Type B pancreatic cell (in vitro differentiated cells): ENCODE measurements around the gene WDFY3. TPM values are rescaled to one million over a fixed set of nuclear protein-coding genes. Genes with fewer than 3 reads are reported as not detected.

Source experiments
- DNase-seq: peaks from one replicate; pipeline ENCODE4 v3.0.0; 2021; ENCODE audit warnings: mixed read lengths; ENCODE audit not compliant: unreplicated experiment; ENCODE audit errors: extremely low spot score
- H3K27ac Mint-ChIP-seq: 2 replicates; pipeline ENCODE4 v1.8.0; 2021; ENCODE audit warnings: mild to moderate bottlenecking, mixed read lengths
- H3K27me3 Mint-ChIP-seq: 2 replicates; pipeline ENCODE4 v1.8.0; 2021; ENCODE audit warnings: mixed read lengths
- H3K36me3 Mint-ChIP-seq: 2 replicates; pipeline ENCODE4 v1.8.0; 2021; ENCODE audit warnings: mixed read lengths
- H3K4me1 Mint-ChIP-seq: one replicate; pipeline ENCODE4 v1.8.0; 2021; ENCODE audit warnings: mixed read lengths; ENCODE audit not compliant: unreplicated experiment
- H3K4me3 Mint-ChIP-seq: 2 replicates; pipeline ENCODE4 v1.8.0; 2021; ENCODE audit warnings: mild to moderate bottlenecking, mixed read lengths
- H3K9me3 Mint-ChIP-seq: 2 replicates; pipeline ENCODE4 v1.8.0; 2021; ENCODE audit warnings: mixed read lengths
- CTCF ChIP-seq: fragments of 200-600 bp; sonication (generic); conservative IDR thresholded peaks from 2 replicates; pipeline ENCODE4 v1.5.0; 2021; ENCODE audit warnings: antibody characterized with exemption, mild to moderate bottlenecking
- total RNA-seq: library from RNA; stranded (reverse); gene quantifications from 2 replicates; pipeline ENCODE4 v1.2.1, GENCODE V29; 2021; ENCODE audit warnings: low replicate concordance

Gene WDFY3
- total RNA-seq, 1 donor from 2014 or later, result 79.5 TPM

- no peaks in the 10 kb centered on the region for H3K9me3 Mint-ChIP-seq
These were observed 213.0 kb downstream of the WDFY3 start for GRCh38 chr4:84753321-84753972.

DNA sequence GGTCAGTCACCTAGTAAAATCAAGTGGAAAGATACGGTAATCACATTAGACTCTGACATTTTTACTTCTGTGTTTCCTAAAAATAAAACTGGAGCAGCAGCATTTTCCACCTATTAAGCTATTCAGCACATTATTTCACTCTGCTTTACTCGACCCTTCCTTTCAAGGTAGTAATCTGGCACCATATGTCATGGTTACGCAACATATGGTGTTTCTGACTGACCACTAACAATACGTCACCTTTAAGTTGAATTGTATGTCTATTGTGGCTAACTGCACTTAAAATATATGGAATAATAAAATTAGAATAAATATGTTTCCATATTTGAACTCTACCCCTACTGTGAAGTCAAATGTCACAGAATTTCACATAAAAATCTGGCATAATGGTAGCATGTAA, 214.8 kb downstream of the WDFY3 start:
- no peak for DNase-seq
- Mint-ChIP-seq H3K36me3 (peaks cover 8% of the 10 kb centered on the region), H3K27me3 (no peaks in the 10 kb centered on the region), H3K27ac (no peak overlapping the region), H3K9me3 (no peaks in the 10 kb centered on the region), H3K4me1 (no peaks in the 10 kb centered on the region), H3K4me3 (no peak overlapping the region)
- no peak for TF ChIP-seq CTCF

More at GRCh38 chr4:84753321-84753972, 213.0 kb downstream of the WDFY3 start:
- Mint-ChIP-seq H3K4me1 (no peaks in the 10 kb centered on the region), H3K36me3 (peaks cover 5% of the 10 kb centered on the region), H3K27ac (no peak overlapping the region), H3K27me3 (no peaks in the 10 kb centered on the region), H3K4me3 (no peak overlapping the region)
- DNase-seq, result no peak
- TF ChIP-seq CTCF, result no peak

GRCh38 chr4:84750960-84751283, 215.6 kb downstream of the WDFY3 start:
- H3K9me3 Mint-ChIP-seq, result no peaks in the 10 kb centered on the region
- no peaks in the 10 kb centered on the region for H3K27me3 Mint-ChIP-seq
- no peak for TF ChIP-seq CTCF
- no peak for DNase-seq
- H3K27ac Mint-ChIP-seq, result no peak overlapping the region
- H3K36me3 Mint-ChIP-seq, result peaks cover 12% of the 10 kb centered on the region
- no peak overlapping the region for H3K4me3 Mint-ChIP-seq
- H3K4me1 Mint-ChIP-seq, result no peaks in the 10 kb centered on the region

GRCh38 chr4:84750260-84750959, 216.1 kb downstream of the WDFY3 start:
- H3K36me3 Mint-ChIP-seq, result peaks cover 12% of the 10 kb centered on the region
- H3K27ac Mint-ChIP-seq, result no peak overlapping the region

GRCh38 chr4:84740057-84740456, 226.4 kb downstream of the WDFY3 start:
- H3K4me1 Mint-ChIP-seq, result no peaks in the 10 kb centered on the region
- H3K36me3 Mint-ChIP-seq, result peaks cover 30% of the 10 kb centered on the region
- TF ChIP-seq CTCF, result no peak
- no peak overlapping the region for H3K4me3 Mint-ChIP-seq
- DNase-seq, result no peak
- no peaks in the 10 kb centered on the region for H3K9me3 Mint-ChIP-seq
- no peaks in the 10 kb centered on the region for H3K27me3 Mint-ChIP-seq
- H3K27ac Mint-ChIP-seq, result no peak overlapping the region

More at GRCh38 chr4:84750260-84750959, 216.1 kb downstream of the WDFY3 start:
- no peaks in the 10 kb centered on the region for H3K9me3 Mint-ChIP-seq
- H3K27me3 Mint-ChIP-seq, result no peaks in the 10 kb centered on the region
- no peak for DNase-seq
- H3K4me1 Mint-ChIP-seq, result no peaks in the 10 kb centered on the region
- TF ChIP-seq CTCF, result peak; percentile 85
- H3K4me3 Mint-ChIP-seq, result no peak overlapping the region
